Activated T-cell treated with anti-CD3 and anti-CD28 coated beads for 48 hours (primary cell): ENCODE results near the gene TADA2A.
"Not testable (repeated sequence)": the region's sequence is repeated elsewhere in the genome, so short reads cannot be mapped to it uniquely, and the experiment has no call there.

ENCODE experiments used
- DNase-seq: peaks from one replicate; pipeline ENCODE4 v3.0.0-alpha.2; 2020; ENCODE audit warnings: low read depth

Gene TADA2A

GRCh38 chr17:37492167-37492566 is 85.5 kb downstream of the TADA2A start:
- no peak for DNase-seq

GRCh38 chr17:37493249-37494027 is 86.8 kb downstream of the TADA2A start:
- DNase-seq: no peak

DNA sequence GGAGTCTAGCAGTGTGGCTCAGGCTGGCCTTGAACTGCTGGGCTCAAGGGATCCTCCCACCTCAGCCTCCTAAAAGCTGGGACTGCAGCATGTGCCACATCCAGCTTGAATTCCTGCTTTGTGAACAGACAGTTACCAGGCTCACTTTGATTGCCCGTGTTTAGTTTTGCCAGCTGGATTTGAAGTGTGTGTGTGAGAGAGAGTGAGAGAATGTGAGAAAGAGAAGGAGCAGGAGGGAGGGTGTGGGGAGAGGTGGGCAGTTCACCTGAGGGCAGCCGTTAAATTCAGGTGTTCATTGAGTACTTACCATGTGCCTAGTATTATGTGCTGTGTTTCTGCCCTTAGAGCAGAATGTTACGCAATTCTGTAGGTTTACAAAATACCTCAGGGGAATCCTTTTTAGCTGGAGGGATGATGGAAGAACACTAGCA is 87.7 kb downstream of the TADA2A start:
- no peak for DNase-seq

GRCh38 chr17:37494971-37495370 is 88.3 kb downstream of the TADA2A start:
- DNase-seq: no peak

- no peak for DNase-seq
Observed at GRCh38 chr17:37500378-37500777, 93.7 kb downstream of the TADA2A start.

GRCh38 chr17:37502009-37502936 is 95.6 kb downstream of the TADA2A start:
- no peak for DNase-seq

- no peak for DNase-seq
Observed at GRCh38 chr17:37503148-37503547, 96.5 kb downstream of the TADA2A start.

- DNase-seq: no peak
Observed at GRCh38 chr17:37505333-37505732, 98.6 kb downstream of the TADA2A start.

- DNase-seq: peak; percentile 7
Observed at GRCh38 chr17:37506678-37507077, 100.0 kb downstream of the TADA2A start.

DNA sequence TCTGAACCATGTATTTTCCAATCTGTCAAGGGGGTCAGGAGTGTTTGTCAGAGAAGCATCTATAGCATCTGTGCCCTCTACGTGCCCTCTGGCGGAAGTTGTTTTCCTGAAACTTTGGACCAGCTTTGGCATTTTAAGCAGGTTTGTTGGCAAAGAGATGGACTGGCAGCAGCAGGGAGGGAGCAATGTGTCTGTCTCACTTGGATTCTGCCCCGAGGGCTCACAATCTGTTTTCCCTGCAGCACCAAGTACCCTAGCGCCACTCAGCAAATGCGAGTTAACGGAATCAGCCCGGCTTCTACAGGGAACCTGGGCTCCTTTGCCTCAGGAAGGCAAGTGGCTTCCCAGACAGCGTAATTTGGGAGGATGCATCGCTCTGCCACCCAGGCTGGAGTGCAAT is 100.4 kb downstream of the TADA2A start:
- no peak for DNase-seq

GRCh38 chr17:37510056-37510455 is 103.4 kb downstream of the TADA2A start:
- no peak for DNase-seq

- not testable (repeated sequence) for DNase-seq
Observed at GRCh38 chr17:37511642-37512041, 105.0 kb downstream of the TADA2A start.

- no peak for DNase-seq
Observed at GRCh38 chr17:37512442-37513068, 105.9 kb downstream of the TADA2A start.

DNA sequence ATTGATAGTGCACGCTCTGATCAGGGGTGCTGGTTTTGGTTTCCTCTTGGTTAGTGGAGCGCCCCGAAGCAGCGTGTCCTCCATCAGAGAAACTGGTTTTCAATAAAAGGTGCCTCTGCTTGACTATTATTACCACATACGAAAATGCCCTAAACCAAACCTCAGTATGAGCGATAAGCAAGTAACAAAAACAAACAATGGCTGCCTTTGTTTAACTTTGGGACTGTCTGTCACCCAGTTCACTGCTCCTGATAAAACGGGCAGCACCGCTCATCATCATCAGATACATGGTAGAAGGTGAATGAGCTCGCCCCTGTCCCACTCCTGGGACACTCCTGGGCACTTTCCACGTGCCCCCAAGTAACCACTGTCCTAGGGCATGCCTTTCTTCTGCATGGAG is 107.0 kb downstream of the TADA2A start:
- DNase-seq: no peak

DNA sequence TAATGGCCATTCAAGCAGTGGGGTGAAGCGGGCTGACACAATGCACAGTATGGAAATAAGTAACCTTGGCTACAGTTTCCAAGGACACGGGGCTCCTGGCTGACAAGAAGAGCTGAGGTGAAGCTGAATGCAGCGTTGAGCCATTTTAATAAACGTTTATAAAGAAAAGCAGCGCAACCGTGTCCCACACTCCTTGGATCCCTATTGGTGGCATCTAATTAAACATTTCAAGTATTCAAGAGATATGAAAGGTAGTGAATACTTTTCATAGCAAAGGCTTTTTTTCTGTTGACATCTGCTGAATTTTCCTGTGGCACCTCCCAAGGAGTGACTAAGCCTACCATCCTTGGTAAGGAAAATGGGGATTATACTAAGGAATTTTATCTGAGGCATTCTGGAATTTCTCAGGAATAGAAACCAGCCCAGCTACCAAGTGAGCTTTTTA is 109.5 kb downstream of the TADA2A start:
- no peak for DNase-seq

GRCh38 chr17:37517881-37518280 is 111.2 kb downstream of the TADA2A start:
- no peak for DNase-seq

- no peak for DNase-seq
Observed at GRCh38 chr17:37518826-37519225, 112.1 kb downstream of the TADA2A start.

DNA sequence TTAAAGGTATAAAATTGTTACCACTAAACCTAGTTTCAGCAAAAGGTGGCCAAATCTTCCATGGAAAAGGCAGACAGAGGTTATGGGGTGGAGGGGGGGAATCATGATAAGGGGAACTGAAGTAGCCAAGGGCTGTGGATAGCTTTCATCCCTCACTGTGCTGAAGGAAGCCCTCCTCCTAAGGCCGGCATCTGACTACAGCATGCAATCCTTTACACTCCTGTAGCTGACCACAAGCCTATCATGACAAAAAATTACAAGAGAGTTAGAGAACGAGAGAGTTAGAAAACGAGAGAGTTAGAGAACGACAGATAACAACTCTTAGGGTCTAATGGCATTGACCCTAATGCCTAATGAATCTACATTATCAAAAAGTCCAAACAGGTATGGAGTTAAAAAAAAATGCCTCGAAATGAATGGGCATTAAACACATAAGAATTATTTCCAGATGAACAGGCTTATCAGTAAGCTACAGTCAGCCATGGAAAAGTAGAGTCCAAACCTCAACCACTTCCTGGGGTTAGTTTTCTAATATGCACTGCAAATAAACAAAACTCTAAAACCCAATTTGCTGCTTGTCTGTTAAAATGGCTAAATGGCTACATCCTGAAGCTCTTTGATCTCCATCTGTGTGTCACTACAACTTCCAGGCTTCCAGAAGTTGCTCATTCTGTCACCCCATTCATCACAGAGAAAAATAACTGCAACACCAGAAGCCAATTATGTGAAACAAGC is 112.7 kb downstream of the TADA2A start:
- DNase-seq: no peak

DNA sequence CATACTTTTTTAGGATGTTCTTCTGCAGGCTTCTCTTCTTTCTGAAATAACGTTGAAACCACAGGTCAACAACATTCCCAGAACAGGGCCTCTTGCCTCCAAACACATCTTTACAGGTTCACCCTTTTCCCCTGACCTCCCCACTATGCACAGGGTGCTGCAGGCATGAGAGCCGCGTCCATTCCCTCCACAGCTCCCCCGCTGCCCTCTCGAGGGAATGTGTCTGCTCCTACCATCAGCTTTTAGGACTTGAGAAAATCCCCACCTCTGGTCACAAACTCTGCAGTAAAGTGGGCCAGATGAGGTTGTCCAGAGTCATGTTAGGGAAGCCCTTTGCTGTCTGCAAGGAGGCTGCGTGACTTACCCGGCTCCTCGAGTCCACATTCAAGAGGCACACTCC is 113.5 kb downstream of the TADA2A start:
- DNase-seq: no peak

DNA sequence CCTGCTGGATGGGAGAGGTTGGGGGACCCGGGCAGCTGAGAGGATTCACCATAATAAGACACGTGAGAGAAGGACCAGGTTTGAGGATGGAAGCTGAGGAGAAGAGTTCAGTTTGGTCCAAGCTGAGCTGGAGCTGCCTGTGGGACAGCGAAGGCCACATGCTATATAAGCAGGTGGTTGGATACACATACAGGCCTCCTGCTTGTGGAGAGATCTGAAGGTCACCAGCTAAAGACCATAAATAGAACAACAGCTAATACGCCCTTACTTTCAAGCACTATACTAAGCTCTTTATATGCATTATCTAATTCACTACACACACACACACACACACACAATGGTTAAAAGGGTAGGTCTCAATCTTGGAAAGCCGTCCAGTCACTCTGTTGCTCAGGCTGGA is 115.1 kb downstream of the TADA2A start:
- no peak for DNase-seq

GRCh38 chr17:37523715-37524219 is 117.1 kb downstream of the TADA2A start:
- DNase-seq: no peak
